Ovary (tissue), 9 donors: ENCODE results near the gene ALLC. TPM values are rescaled to one million over a fixed set of nuclear protein-coding genes. Genes with fewer than 3 reads are reported as not detected.

Experiments used
- DNase-seq, 5 donors: peaks; one replicate each; pipeline ENCODE4 v3.0.0-alpha.2; 2019 to 2020
- H3K27ac ChIP-seq, 2 donors: fragments of 200-600 bp; one replicate each; pipeline versions ENCODE4 v1.5.1 to v1.8.0; 2019 to 2022
- H3K27me3 ChIP-seq: fragments of 200-600 bp; one replicate; pipeline ENCODE4 v1.8.0; 2022
- H3K36me3 ChIP-seq: fragments of 200-600 bp; sonication (generic); one replicate; pipeline ENCODE4 v1.5.1; 2019
- H3K4me1 ChIP-seq: one replicate; pipeline ENCODE4 v1.8.1; 2013; ENCODE audit warnings: mild to moderate bottlenecking, moderate library complexity; ENCODE audit not compliant: insufficient read depth
- H3K4me3 ChIP-seq: fragments of 200-600 bp; sonication (generic); one replicate; pipeline ENCODE4 v1.5.1; 2017
- H3K9me3 ChIP-seq, 2 donors: fragments of 200-600 bp in 1 of 2; sonication (generic) in 1 of 2; one replicate each; pipeline versions ENCODE4 v1.5.1 to v1.8.1; 2013 to 2019; ENCODE audit warnings: mild to moderate bottlenecking in 1 of 2, moderate library complexity in 1 of 2
- EP300 ChIP-seq: sonication (generic); formaldehyde crosslinking; IDR thresholded peaks from one replicate; pipeline ENCODE4 v1.6.1; 2017; ENCODE audit warnings: antibody characterized with exemption
- POLR2A ChIP-seq: fragments of 450-650 bp; IDR thresholded peaks from one replicate; pipeline ENCODE4 v1.6.1; 2017; ENCODE audit warnings: antibody characterized with exemption, mild to moderate bottlenecking, moderate library complexity
- WGBS, 3 donors: extraction: QIAGEN DNeasy Blood & Tissue Kit in 1 of 3; methylation state at CpG; one replicate each; pipeline versions ENCODE4 v1.1.5 to v1.1.7; 2013 to 2017; 5-methylcytosine and 5-hydroxymethylcytosine counted together
- intact Hi-C, 4 donors: fragments of 100-400 bp; cut with DNase I; formaldehyde crosslinking; loops; one replicate each; pipeline versions ENCODE4 v1.11.0 to v1.15.1; 2022 to 2023
- polyA plus RNA-seq, 2 donors: library from polyadenylated mRNA; stranded (reverse); fragments of 200-250 nt in 1 of 2; fragments of 350-450 nt in 1 of 2; fragmentation: Illumina TruSeq in 1 of 2; extraction: RNeasy Lipid Tissue Mini Kit (QIAGEN cat#74804) in 1 of 2; gene quantifications; one replicate each; pipeline ENCODE4 v1.2.3, GENCODE V29; 2013 to 2014
- total RNA-seq, 7 donors: library from RNA; depleted of rRNA in 2 of 7; stranded (reverse); fragments of >200 nt in 2 of 7; fragmentation: NEBNext Ultra II Directional in 3 of 7; extraction: Animal tissue kit (Norgen Biotek cat#: 25700) in 3 of 7; gene quantifications; one replicate each; pipeline versions ENCODE4 v1.1.0 to v1.2.4, GENCODE V29; 2016 to 2023
- TF ChIP-seq, protein P1 (sequence below), 3 donors: fragments of 450-650 bp in 2 of 3; fragments of 200-600 bp in 1 of 3; IDR thresholded peaks; one replicate each; pipeline versions ENCODE4 v1.5.1 to v1.8.0; 2016 to 2022; ENCODE audit warnings: antibody characterized with exemption in 3 of 3, mild to moderate bottlenecking in 1 of 3
- donor health status: DM: no; HTN: no; CAD: no; lungs with moderate emphysema.
- donor health status: DM: no; HTN: no; CAD: no.
- donor health status: Bipolar disorder and iron deficiency.
- donor health status: DM: yes; HTN: yes; CAD: no.
- donor health status: DM: no; HTN: no; CAD: no.
- donor health status: DM: yes; HTN: yes; CAD: no.

Gene ALLC
- total and polyA plus RNA-seq, 9 donors: 0.20 to 1.2 (median 0.76) TPM; not detected in 5

DNA sequence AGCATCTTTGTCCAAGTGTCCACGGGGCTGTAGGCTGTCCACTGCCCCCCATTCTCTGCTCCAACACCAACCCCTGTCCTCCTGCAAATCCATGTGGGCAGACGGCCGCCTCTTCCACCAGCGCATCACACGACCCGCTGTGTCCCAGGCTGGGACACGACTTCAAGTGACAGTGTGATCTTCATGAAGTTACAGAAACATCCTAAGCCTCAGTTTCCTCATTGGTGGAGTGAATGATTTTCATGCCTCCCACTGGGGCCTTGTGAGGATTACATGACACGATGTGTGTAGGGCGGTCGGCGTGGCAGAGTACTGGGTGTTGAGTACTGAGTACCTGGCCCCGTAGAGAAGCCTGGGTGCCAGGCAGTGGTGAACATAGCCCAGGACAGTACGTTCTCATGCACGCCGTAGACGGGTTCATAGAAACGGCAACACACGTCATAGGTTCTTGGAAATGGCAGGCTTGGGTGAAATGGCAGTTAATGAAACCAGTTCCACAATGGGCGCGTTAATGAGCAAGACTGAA, 9.3 kb upstream of the ALLC start:
- WGBS, 3 donors: 93 to 94% (median 93%) methylated on average over 20 of the region's 20 CpGs
- Histone ChIP-seq H3K4me3 (no peak overlapping the region), H3K27me3 (no peaks in the 10 kb centered on the region), H3K27ac (no peak overlapping the region), H3K36me3 (no peaks in the 10 kb centered on the region), H3K9me3 (no peaks in the 10 kb centered on the region), H3K4me1 (peaks cover 4% of the 10 kb centered on the region)
- DNase-seq: peak in 1 of 5 donors; percentile 20
- TF ChIP-seq POLR2A (no peak), EP300 (no peak)
- TF ChIP-seq, protein P1, sequence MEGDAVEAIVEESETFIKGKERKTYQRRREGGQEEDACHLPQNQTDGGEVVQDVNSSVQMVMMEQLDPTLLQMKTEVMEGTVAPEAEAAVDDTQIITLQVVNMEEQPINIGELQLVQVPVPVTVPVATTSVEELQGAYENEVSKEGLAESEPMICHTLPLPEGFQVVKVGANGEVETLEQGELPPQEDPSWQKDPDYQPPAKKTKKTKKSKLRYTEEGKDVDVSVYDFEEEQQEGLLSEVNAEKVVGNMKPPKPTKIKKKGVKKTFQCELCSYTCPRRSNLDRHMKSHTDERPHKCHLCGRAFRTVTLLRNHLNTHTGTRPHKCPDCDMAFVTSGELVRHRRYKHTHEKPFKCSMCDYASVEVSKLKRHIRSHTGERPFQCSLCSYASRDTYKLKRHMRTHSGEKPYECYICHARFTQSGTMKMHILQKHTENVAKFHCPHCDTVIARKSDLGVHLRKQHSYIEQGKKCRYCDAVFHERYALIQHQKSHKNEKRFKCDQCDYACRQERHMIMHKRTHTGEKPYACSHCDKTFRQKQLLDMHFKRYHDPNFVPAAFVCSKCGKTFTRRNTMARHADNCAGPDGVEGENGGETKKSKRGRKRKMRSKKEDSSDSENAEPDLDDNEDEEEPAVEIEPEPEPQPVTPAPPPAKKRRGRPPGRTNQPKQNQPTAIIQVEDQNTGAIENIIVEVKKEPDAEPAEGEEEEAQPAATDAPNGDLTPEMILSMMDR (IDR thresholded peaks at IDR 0.05): no peak
- intact Hi-C loops: loop anchor here in 1 of 4 donors (5.0 kb wide), 1 partner anchor 61 kb away; no protein-coding TSS in a partner anchor

DNA sequence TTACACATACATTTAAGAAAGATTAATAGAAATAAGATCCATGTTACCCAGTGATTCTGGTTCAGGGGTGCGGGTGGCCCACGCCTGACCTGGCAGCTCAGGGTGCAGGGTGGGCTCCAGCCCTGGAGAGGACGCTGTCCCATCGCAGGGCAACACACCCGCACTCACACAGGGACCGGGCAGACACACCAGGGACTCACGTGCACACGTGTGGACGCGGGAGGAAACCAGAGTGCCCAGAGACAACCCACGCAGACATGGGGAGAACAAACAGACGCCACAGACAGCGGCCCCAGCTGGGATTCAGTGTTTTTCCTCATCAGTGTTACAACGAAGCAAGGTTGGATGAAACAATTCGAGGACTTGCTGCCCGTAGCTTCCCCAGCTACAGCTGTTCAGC, 8.4 kb upstream of the ALLC start:
- 57 to 85% (median 67%) methylated on average over 16 of the region's 16 CpGs for WGBS, 3 donors
- Histone ChIP-seq H3K9me3 (no peaks in the 10 kb centered on the region), H3K27me3 (no peaks in the 10 kb centered on the region), H3K27ac (no peak overlapping the region), H3K4me3 (no peak overlapping the region), H3K36me3 (no peaks in the 10 kb centered on the region), H3K4me1 (peaks cover 4% of the 10 kb centered on the region)
- TF ChIP-seq, protein P1 (IDR thresholded peaks at IDR 0.05): no peak
- TF ChIP-seq EP300 (no peak), POLR2A (no peak)
- DNase-seq: peak in 2 of 5 donors; percentile 28 to 42
- intact Hi-C loops: loop anchor here in 1 of 4 donors (5.0 kb wide), 1 partner anchor 62 kb away; no protein-coding TSS in a partner anchor

DNA sequence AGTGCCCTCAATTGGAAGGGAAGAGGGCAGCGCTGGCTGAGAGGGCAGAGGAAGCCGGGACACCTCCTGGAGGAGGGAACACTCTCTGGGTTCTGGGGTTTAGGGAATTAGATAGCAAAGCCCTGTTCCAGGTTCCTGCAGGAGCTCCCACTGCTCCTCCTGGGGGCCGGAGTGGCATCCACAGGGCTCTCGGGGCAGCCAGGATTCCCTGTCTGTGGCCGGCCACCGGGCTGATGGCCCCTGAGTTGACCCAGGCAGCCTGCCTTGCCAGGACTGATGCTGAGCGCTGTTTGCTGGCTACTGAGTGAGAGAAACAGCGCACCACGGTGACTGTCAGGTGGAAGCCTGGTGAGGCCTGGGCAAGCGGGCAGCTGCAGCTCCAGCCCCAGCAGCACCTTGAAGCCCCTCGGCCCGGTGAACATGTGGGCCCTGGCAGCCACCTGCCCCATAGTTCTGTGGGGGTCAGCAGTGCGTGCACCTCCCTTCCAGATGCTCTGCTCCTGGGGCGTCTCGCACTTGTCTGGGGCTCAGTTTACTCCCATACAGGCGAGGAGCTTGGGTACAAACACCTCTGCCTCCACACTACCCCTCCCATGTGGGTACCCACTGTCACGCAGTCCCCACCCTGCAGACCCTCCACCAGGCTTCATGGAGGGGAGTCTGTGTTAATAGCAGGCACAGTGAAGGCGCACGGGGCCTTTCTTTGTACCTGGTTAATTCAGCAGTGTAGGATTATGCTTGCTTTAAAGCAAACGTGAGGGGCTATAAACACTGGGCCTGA, 7.7 kb upstream of the ALLC start:
- WGBS, 3 donors: 62 to 73% (median 71%) methylated on average over 18 to 20 of the region's 20 CpGs
- no peak overlapping the region for H3K4me3 ChIP-seq
- peaks cover 4% of the 10 kb centered on the region for H3K4me1 ChIP-seq
- no peaks in the 10 kb centered on the region for H3K36me3 ChIP-seq
- intact Hi-C loops: loop anchor here in 3 of 4 donors (5.0 to 10.0 kb wide), 3 partner anchors 73 to 228 kb away; partner anchors contain the start of gene RPS7 (in 1 of the 3)
- TF ChIP-seq, protein P1 (IDR thresholded peaks at IDR 0.05): no peak
- TF ChIP-seq EP300: no peak
- TF ChIP-seq POLR2A: no peak
- H3K9me3 ChIP-seq: no peaks in the 10 kb centered on the region
- H3K27ac ChIP-seq: peak overlapping the region; percentile 25 to 34
- DNase-seq: peak in 2 of 5 donors; percentile 47 to 49
- no peaks in the 10 kb centered on the region for H3K27me3 ChIP-seq

DNA sequence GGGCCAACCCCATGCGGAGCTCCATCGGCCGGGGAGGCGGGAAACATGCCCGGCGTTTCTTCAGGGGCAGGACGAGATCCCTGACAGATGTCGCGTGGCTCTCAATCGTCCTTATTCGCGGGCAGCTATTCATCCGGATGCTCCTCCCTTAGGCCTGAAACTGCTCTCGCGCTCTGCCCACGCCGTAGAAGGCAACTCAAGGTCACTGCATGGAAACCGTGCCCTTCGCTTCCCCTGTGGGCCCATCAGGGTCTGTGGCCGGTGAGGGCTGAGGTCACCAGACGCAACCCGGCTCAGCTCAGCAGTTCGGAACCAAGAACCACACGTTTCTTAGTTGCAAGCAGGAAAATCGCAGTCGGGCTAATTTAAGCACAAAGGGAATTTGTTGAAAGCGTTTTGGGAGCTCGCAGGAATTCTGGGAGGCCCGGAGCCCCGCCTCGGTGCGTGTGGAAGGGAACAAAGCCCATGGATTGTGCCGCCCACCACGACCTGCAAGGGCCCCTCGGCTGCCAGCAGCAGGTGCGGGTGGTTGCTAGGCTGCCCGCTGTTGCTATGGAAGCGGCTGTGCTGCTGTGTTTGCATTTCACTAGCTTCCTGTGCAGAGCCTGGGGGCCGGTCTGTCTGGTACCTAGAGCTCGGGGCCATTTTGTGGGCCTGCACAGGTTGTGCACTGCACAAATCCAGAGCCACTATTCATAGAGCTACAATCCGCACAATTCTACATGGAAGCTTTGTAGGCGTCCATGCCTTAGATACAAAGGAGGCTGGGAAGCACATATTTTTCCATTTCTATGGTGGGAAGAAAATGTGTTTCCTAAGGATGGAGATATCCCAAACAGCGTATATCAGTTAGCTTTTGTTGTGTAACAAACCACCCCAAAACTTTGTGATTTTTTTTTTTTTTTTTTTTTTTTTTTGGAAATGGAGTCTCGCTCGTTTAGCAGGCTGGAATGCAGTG, 6.0 kb upstream of the ALLC start:
- 12 to 31% (median 17%) methylated on average over 36 to 45 of the region's 45 CpGs for WGBS, 3 donors
- peak; percentile 43 to 78 (median 71) for DNase-seq
- peaks cover 8% of the 10 kb centered on the region for H3K4me1 ChIP-seq
- intact Hi-C loops: loop anchor here in 3 of 4 donors (5.0 to 10.0 kb wide), 3 partner anchors 75 to 230 kb away; partner anchors contain the start of gene RPS7 (in 1 of the 3)
- H3K36me3 ChIP-seq: no peaks in the 10 kb centered on the region
- peak overlapping the region; percentile 35 to 89 for H3K27ac ChIP-seq
- H3K4me3 ChIP-seq: peak overlapping the region; percentile 25
- no peaks in the 10 kb centered on the region for H3K9me3 ChIP-seq
- H3K27me3 ChIP-seq: no peaks in the 10 kb centered on the region
- TF ChIP-seq POLR2A (no peak), EP300 (no peak)
- TF ChIP-seq, protein P1 (IDR thresholded peaks at IDR 0.05): no peak
